Astrocyte (in vitro differentiated cells and primary cell): ENCODE results near the gene LMOD1.

Experiments
- CTCF ChIP-seq: IDR thresholded peaks from 2 replicates; pipeline ENCODE4 v1.5.1; 2011; ENCODE audit warnings: low read depth, mild to moderate bottlenecking, inconsistent platforms, low read length, moderate library complexity; ENCODE audit not compliant: insufficient read depth
- EZH2 ChIP-seq: IDR thresholded peaks from 2 replicates; pipeline ENCODE4 v1.6.1; 2012; ENCODE audit warnings: mild to moderate bottlenecking, low read length, inconsistent platforms; ENCODE audit not compliant: insufficient read depth

- TF ChIP-seq CTCF (no peak), EZH2 (no peak)
Observed at GRCh38 chr1:201944002-201944401, 2.3 kb downstream of the LMOD1 start.
